Measurements from ENCODE around the gene APC2. TPM values are rescaled to one million over a fixed set of nuclear protein-coding genes. Genes with fewer than 3 reads are reported as not detected.
"Not testable (repeated sequence)": the region's sequence is repeated elsewhere in the genome, so short reads cannot be mapped to it uniquely, and the experiment has no call there.

The APC2 gene
- total RNA-seq, 1 donor from 2014 or later, result 0.20 TPM

- H3K27ac ChIP-seq, result no peak overlapping the region
- H3K9me3 ChIP-seq, result no peaks in the 10 kb centered on the region
- no peak for TF ChIP-seq CTCF (IDR thresholded peaks at IDR 0.05)
- no peak overlapping the region for H3K4me3 ChIP-seq
- peaks cover 40% of the 10 kb centered on the region for H3K27me3 ChIP-seq
- intact Hi-C loops (cut with DNase I), result no loop called here
- ATAC-seq (no peak), DNase-seq (no peak)
- H3K36me3 ChIP-seq, result no peaks in the 10 kb centered on the region
- H3K4me1 ChIP-seq, result peaks cover 28% of the 10 kb centered on the region
Observed at GRCh38 chr19:1474765-1475351, 24.9 kb downstream of the APC2 start.

DNA sequence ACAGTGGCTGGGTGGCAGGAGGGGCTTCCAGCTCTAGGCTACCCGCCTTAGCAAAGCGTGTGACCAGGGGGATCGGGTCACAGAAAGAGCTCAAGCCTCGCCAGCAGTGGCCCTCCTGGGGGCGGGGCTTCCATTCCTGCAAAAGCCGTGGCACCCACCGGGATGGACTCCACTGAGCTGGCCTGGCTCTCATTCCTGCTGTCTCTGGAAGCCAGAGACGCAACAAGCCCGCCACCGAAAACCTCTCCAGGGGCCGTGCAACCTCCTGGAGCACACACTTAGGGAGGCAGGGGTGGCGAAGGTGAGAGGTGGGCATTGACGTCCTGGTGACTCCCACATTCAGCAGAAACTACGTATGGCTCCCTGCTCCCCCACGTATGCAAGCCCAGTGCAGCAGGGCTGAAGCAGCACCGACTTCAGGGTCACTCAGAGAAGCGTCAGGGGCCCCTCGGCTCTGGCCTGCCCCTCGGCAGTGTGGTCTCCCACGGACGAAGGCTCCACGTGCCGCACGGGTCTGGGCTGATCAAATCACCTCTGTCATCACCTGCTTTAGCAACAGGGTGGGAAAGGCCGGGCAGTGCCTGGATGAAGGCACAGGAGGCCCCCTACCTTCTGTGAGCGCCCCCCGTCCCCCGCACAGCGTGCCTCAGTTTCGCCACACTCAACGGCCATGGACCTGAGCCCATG is 26.0 kb downstream of the APC2 start:
- no peak for DNase-seq
- intact Hi-C loops (cut with DNase I), result no loop called here
- Histone ChIP-seq H3K27me3 (peaks cover 30% of the 10 kb centered on the region), H3K9me3 (no peaks in the 10 kb centered on the region), H3K27ac (no peak overlapping the region), H3K4me3 (no peak overlapping the region), H3K4me1 (peaks cover 17% of the 10 kb centered on the region), H3K36me3 (no peaks in the 10 kb centered on the region)
- no peak for TF ChIP-seq CTCF (IDR thresholded peaks at IDR 0.05)
- no peak for ATAC-seq

DNA sequence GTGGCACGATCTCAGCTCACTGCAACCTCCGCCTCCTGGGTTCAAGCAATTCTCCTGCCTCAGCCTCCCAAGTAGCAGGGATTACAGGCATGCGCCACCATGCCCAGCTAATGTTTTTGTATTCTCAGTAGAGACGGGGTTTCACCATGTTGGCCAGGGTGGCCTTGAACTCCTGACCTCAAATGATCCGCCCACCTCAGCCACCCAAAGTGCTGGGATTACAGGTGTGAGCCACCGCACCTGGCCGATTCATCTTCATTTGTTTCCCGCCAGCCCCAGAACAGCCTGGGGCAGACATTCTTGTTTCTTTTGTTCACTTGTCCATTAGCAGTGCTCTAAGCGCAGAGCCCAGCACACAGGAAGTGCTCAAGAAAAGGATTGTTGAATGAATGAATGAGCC is 27.1 kb downstream of the APC2 start:
- ATAC-seq; H3K9me3 ChIP-seq; H3K27ac ChIP-seq; intact Hi-C loops (cut with DNase I); DNase-seq; H3K36me3 ChIP-seq; H3K4me3 ChIP-seq: not testable (repeated sequence)
- H3K27me3 ChIP-seq, result peaks cover 18% of the 10 kb centered on the region
- H3K4me1 ChIP-seq, result peaks cover 11% of the 10 kb centered on the region

- H3K9me3 ChIP-seq, result no peaks in the 10 kb centered on the region
- intact Hi-C loops (cut with DNase I), result no loop called here
- peak; percentile 96 for ATAC-seq
- H3K4me3 ChIP-seq, result peak within 1 kb of the TSS; percentile 97
- TF ChIP-seq CTCF (IDR thresholded peaks at IDR 0.05), result no peak
- H3K27me3 ChIP-seq, result no peaks in the 10 kb centered on the region
- H3K4me1 ChIP-seq, result peaks cover 11% of the 10 kb centered on the region
- DNase-seq, result peak; percentile 98
- H3K36me3 ChIP-seq, result no peaks in the 10 kb centered on the region
- peak within 1 kb of the TSS; percentile 80 for H3K27ac ChIP-seq
Observed at GRCh38 chr19:1478934-1479707, 29.2 kb downstream of the APC2 start, which contains the start of gene C19orf25. C19orf25 (minus strand) TSS chr19:1479215; CDS start chr19:1478903, 312 bp downstream.

GRCh38 chr19:1481224-1481892 is 31.4 kb downstream of the APC2 start:
- no peak overlapping the region for H3K27ac ChIP-seq

More at GRCh38 chr19:1481224-1481892, 31.4 kb downstream of the APC2 start:
- DNase-seq, result no peak
- ATAC-seq, result no peak
- H3K36me3 ChIP-seq, result no peaks in the 10 kb centered on the region
- TF ChIP-seq CTCF (IDR thresholded peaks at IDR 0.05), result no peak
- H3K27me3 ChIP-seq, result no peaks in the 10 kb centered on the region
- no peak overlapping the region for H3K4me3 ChIP-seq
- H3K4me1 ChIP-seq, result peaks cover 11% of the 10 kb centered on the region
- intact Hi-C loops (cut with DNase I), result no loop called here
- H3K9me3 ChIP-seq, result no peaks in the 10 kb centered on the region

Measured in upper lobe of right lung (tissue), 1 donor.